Fibroblast of skin of right quadriceps (primary cell): ENCODE data around the gene NIN.
A peak's percentile ranks its signal among the peaks of the same experiment; 100 is the strongest.

Experiments
- DNase-seq: peaks from one replicate; pipeline ENCODE4 v3.0.0-alpha.2; 2013

NIN gene, protein sequence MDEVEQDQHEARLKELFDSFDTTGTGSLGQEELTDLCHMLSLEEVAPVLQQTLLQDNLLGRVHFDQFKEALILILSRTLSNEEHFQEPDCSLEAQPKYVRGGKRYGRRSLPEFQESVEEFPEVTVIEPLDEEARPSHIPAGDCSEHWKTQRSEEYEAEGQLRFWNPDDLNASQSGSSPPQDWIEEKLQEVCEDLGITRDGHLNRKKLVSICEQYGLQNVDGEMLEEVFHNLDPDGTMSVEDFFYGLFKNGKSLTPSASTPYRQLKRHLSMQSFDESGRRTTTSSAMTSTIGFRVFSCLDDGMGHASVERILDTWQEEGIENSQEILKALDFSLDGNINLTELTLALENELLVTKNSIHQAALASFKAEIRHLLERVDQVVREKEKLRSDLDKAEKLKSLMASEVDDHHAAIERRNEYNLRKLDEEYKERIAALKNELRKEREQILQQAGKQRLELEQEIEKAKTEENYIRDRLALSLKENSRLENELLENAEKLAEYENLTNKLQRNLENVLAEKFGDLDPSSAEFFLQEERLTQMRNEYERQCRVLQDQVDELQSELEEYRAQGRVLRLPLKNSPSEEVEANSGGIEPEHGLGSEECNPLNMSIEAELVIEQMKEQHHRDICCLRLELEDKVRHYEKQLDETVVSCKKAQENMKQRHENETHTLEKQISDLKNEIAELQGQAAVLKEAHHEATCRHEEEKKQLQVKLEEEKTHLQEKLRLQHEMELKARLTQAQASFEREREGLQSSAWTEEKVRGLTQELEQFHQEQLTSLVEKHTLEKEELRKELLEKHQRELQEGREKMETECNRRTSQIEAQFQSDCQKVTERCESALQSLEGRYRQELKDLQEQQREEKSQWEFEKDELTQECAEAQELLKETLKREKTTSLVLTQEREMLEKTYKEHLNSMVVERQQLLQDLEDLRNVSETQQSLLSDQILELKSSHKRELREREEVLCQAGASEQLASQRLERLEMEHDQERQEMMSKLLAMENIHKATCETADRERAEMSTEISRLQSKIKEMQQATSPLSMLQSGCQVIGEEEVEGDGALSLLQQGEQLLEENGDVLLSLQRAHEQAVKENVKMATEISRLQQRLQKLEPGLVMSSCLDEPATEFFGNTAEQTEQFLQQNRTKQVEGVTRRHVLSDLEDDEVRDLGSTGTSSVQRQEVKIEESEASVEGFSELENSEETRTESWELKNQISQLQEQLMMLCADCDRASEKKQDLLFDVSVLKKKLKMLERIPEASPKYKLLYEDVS (N-terminal part only)

DNA sequence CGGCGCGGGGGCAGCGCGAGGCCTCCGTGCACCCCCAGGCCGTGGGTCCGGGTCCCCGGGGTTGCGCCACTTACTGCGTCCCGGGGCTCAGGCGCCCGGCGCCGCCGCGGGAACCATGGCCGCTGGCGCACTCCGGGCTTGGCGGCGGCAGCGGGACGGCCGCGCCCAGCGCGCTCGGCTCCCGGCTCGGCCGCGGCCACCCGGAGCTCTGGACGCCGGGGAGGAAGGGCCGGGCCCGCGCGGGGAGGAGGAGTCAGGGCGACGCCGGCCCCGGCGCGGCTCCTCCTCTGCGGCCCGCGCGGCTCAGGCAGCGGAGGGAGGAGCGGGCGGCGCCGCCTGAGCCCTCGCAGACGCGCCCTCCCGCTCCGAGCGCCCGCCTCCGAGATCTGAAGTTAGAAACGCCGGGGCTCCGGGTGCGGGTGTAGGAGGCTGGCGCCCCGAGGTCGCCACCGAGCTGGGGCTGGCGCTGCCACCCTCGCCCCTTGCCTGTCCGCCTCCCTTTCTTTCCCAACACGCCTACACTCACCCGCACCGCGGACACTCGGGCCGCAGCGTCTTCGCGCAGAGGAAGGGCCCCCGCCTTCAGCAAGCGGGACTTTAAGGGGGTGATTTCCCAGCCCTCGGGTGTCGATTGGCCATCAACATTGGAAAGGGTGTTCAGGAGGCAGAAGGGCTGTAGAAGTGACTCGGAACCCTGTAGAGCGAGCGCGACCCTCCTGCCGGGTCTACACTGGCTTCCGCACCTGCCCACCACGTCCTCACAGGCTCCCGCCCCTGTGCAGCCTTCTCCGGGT lies at the start of gene NIN:
NIN (minus strand) TSS at position 231 of the 794 bp plus-strand sequence. CDS start 9,106 bp downstream, outside the sequence.
- DNase-seq: peak; percentile 83

DNA sequence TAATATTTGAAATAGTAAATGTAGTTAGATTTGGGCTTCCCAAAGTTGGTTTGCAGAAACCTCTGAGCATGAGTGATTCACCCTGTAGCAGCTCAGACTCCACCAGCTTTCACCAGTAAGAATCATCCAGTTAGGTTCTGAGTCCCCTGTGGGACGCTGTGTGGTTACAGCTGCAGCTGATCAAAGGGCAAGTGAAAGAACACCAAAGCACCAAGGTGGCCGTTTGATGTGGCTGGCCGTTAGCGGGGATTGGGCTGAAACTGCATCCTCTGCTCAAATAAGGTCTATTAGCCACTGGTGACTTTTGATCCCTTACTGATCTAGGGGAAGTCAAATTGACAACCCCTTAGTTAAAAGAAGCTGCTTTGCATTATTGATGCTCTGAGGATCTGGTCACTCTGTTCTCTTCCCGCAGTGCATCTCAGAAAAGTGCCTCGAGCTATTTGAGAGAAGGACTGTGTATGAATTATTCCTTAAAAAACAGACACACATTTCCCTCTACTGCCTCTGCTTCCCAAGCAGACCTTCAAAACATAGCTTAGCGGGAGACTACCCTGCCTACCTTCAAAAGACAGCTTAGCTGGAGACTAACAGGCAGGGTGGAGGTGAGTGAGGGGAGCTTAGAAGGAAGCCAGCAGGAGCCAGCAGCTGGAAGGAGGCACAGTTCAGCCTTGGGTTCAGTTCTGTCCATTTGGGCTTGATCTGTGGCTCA lies 44.6 kb upstream of the NIN start:
- DNase-seq: peak; percentile 10

DNA sequence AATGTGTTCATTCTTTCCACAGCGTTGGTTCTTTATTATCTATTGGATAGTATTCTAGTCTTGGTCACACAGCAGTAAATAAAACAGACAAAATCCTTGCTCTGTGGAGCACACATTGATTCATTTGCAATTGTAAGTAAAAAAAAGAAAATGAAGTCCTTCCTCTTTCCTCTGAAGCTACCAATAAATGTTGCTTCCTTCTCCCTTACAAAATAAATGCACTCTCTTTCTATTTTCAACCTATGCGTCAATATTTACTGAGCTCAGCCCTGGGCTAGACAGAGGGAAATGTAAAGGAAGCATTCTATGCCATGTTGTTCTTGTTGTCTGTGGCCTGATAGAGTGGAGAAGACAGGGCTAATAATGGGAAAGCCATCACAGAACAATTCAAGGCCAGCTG lies 43.8 kb upstream of the NIN start:
- no peak for DNase-seq

DNA sequence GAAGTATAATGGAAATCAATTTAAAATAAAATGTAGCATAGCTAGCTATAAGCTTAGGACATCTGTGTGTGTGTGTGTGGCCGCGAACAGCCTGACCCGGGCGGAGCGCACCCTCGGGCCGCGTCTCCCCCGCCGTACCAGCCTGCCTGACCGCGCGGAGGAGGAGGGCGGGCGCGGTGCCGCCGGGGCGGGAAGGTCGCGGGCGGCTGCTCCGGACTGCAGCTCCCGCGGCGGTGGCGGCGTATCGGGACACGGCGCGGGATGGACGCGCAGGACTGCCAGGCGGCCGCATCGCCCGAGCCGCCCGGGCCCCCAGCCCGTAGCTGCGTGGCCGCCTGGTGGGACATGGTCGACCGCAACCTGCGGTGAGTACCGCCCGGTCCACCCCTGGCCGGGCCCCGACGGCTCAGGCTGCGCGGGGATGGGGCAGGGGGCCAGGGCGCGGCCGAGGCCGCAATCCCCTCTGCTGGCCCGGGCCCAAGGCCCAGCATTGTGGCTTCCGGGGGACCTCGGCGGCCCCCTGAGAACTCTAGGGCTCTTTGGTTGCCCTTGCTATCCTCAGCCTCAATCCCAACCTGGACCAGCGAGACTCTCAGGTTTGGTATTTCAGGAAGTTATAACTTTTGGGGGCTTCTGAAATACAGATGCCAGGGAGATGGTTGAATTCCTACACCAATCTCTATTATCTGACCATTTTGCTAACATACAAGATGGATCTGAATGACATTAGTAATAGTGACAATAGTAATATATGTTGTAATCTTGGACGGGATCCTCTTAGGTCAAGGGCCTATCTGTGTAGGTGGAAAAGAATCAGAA lies 41.2 kb upstream of the NIN start, which contains the start of gene ABHD12B:
ABHD12B (plus strand) TSS at position 140 of the 819 bp plus-strand sequence; CDS start at position 262, 122 bp downstream.
- no peak for DNase-seq

DNA sequence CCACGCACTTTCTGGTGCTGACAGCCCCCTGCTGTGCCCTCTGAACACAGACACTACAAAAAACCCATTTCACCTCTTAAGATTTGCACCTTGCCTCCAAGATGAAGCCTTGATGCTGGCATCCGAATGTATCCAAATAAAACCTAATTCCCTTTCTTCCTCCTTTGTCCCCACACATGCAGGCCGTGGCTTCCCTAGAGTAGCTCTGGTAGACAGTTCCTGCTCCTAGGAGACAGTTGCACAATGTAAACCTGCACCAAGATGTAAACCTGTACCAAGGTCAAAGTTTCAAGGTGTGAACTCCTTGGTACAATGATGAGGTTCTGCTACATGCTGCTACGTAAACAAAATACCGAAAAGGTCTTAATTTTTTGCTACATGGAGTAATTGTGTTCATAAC lies 40.3 kb upstream of the NIN start:
- DNase-seq: no peak

DNA sequence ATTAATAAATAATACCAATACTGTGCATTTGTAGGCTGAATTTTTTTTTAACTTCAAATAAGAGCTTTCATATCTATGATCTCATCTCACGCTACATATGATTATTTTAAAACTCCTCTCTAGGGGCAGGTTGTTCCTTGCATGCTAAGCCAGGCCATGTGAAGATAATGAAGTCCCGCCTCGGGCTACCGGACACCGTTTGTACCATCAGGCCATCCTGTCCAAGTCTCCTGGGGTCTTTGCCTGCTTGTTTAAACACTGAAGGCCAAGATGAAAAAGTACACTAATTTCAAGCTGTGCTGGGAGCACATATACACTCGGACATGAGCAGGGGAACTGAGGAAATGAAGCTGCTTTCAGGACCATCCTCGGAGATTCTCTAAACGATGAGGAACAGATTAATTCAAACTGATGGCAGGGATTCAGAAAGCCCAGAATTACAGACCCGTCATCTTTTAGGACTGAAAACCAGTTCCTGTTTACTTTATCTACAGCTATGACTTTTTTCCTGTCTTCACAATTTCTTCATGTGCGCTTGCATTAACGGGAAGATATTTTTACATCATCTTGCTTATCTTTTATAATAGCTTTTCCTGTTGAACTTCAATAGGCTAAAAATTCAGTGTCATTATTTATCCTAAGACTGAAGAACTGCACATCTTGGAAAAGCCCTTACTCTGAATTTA lies 34.6 kb upstream of the NIN start:
- DNase-seq: no peak

DNA sequence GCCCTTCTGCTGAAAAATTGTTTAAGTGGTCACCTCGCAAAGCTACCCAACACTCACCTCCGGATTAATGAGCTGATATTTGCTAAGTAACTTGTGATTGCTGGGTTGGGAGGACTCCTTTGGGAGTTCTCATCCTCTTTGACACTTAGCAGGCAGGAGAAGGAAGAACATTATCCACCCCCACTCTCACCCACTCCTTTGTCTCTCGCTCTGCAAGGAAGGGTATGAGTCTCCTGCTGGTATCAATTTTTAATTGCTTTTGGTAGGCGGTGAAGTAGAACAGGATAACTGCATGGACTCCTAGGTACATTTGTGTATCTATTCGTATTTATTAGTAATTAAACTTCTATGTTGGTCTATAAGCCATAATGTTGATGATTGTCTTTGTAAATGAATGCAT lies 34.0 kb upstream of the NIN start:
- DNase-seq: no peak

DNA sequence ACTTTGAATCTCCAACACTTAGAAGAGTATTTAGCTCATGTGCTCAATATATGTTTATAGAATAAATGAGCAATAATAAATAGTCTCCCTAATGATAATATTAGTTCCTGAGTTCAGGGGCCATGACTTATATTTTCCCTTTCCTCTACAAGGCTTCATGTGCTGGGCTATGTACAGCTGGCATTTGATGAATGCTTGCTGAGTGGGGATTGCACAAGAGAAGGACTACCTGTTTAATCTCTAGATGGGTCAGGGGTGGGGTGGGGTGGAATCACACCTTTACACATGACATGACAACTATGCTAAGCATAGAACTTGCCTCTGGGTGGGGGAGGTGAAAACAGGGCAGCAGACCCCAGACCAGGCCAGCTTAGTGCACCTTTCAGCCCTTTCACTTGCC lies 33.3 kb upstream of the NIN start:
- DNase-seq: no peak

DNA sequence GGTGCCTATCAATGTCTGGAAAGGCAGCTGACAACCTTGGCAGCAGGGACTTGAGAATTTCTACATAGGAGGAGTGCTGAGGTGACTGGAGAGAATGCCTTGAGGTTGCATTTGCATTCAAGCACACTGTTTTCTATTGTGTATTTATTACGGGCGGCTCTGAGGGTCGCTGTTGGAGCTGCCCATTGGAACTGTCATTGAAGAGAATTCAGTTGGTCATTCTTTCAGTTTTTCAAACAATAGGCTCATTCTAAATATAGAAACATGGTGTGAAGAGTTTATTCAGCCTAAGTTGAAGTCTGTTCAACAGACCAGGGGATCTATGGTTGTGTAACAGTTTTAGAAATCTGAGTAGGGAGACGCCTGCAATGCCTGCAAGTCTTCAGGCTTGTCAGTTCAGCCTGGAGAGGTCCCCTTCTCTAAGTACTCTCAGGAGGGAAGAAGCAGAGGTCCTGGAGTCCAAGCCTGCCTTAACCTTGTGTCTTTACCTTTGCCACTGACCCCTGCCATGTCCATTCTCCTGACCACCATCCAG lies 31.1 kb upstream of the NIN start:
- no peak for DNase-seq

DNA sequence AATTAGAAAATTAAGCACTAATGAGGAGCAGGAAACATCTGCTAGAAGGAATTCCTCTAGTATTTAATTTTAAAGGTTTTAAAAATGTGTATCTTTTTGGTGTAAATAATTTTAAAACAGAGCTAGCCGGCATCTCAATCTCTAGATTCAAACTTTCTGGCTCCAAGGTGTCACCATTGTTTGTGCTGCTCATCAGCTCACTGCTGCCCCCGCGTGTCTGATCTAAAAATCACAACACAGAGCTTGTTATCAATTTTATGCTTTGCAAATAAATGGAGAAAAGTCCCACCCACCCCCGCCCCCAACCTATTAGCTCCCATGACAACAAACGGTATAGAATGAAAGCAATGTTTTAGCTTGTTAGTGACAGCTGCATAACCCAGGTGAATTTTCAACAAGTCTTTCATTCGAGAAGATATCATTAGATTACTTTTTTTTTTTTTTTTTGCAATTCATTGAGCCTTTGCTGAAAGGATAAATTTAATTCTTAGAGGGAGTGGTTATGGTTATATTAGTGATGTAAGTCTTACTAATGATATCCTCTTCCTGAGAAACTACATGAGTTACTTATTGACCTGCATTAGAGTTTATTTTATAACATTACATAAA lies 29.6 kb upstream of the NIN start:
- DNase-seq: peak; percentile 80

DNA sequence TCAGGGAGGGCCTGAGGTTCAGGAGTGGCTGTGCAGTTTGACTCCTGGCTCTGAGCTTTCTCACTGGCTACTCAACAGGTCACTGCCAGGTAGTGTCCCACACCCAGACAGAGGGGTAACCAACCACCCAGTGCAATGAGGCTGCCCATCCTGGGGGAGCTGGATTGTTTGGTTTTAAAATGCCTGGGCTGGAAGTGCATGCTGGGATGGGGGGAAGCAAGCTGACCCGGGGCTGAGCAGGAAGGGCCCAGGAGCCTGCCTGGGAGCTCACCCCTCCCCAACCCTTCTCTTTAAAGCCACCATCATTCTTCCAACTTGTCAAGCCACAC lies 28.3 kb upstream of the NIN start:
- no peak for DNase-seq

DNA sequence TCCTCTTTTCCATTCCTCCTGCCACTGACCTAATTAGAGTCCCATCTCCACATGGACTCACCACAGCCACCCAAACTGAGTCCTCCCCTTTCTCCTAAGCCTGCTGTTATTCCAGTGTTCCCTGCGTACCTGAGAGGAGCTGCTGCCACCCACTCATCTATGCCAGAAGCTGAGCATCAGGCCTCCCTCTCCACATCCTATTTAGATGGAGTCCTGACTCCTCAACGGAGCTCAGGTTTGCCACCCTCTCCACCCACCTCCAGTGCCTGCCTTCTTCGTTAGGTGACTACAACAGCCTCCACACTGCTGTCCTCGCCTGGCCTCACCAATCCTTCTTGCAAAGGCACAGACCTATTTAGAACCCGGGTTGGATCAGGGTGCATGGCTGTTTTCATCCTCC lies 25.7 kb upstream of the NIN start:
- DNase-seq: no peak

DNA sequence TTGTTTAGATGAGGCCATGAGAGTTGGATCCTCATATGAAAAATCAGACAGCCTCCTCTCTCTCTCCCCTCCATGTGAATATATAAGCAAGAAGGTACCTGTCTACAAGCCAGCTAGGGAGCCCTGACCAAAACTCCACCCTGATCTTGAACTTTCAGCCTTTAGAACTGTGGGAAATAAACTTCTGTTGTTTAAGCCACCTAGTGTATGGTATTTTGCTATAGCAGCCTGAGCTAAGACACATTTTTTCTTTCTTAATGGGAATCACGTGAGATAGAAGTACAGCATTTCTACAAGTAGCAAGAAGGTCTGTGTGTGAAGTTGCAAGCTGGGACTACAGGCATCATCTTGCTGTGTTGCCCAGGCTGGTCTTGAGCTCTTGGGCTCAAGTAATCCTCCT lies 24.6 kb upstream of the NIN start:
- DNase-seq: peak; percentile 35

DNA sequence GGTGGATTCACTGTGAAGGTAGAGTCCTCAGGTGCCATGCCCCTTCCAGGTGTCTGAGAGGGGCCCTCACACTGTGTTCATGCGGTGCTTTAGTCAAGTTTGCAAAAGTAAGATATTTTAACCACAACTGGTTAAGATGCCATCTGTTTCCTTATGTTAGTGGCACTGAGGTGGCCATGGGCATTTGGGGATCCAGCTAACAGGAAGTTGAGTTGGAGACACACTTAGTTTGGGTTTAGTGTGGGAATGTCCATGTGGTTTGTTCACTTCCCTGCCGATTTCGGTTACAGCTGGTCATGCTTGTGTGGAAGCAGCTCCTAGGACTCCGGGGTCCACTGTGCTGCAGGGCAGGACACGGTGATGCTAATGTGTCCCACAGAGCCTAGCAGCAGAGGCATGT lies 23.6 kb upstream of the NIN start:
- no peak for DNase-seq

DNA sequence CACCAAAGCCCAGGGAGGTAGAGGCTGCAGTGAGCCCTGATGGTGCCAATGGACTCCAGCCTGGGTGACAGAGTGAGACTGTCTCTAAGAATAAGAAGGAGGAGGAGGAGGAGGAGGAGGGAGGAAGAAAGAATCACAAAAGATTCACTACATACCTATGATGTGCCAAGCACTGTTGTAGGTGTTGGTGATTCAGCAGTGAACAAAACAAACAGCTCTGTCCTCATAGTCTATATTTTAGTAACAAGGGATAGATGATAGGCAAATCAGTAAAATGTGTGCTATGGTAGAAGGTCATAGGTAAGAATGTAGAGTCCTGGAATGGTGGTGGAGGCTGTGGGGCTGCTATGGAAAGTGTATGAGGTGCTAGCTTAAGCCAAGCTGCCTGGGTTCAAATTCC lies 22.9 kb upstream of the NIN start:
- DNase-seq: no peak

DNA sequence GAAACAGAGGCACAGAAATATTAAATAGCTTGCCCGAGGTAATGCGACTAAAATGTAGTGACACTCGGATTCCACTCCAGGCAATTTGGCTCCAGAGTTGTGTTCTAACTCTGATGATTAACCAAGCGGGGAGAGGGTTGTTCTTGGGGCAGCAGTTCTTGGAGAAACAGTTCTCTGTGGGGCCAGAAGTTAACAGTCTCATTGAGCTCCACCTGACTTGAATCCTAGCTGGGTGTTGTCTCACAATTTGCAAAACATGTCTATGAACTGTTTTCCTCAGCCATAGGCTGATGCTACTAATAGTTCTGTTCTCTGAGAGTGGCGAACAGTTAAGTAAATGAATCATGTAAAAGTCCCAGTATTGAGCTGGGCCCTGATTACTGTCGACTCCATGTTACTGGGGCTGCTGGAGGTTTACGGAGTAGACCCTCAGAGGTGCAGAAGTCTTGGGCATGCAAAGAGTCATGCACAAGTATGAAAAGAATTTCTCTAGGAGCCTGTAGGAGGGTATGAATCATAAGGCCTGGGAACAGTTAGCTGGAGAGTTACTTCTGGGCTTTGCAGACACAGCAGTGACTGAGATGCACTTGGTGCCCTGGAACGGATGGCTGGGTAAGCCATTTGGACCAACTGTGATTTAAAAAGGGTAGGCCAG lies 15.4 kb upstream of the NIN start:
- DNase-seq: peak; percentile 95

DNA sequence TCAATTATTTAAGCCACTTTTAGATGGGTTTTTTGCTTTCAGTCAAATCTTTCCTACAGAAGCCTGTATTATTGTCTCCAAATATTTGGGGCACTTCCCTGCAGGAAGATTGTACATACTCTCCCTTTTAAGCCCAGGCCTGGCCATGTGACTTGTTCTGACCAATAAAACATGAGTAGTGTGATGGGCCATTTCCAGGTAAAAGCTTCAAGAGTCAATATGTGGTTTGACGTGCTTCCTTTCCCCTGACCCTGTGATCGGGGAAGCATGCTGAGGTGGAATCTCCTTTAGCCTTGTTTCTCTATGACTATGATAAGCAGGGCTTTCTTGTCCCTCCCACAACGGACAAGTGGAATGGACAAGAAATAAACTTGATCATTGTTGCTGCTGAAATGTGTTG lies 14.2 kb upstream of the NIN start:
- no peak for DNase-seq

DNA sequence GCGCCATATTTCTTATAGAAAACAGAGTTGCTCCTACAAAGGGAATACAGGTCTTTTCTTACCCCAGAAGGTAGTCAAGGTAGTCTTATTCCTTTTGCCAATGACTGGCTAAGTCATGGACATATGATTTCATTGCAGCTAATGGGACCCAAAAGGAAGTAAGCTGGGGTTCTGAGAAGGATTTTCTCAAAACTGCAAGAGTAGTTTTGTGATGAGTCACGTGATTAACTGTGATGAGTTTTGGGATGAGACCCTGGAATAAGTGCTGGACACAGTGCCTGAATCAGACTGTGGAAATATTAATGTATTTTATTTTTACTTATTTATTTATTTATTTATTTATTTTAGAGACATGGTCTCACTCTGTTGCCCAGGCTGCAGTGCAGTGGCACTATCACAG lies 13.4 kb upstream of the NIN start:
- DNase-seq: peak; percentile 57

DNA sequence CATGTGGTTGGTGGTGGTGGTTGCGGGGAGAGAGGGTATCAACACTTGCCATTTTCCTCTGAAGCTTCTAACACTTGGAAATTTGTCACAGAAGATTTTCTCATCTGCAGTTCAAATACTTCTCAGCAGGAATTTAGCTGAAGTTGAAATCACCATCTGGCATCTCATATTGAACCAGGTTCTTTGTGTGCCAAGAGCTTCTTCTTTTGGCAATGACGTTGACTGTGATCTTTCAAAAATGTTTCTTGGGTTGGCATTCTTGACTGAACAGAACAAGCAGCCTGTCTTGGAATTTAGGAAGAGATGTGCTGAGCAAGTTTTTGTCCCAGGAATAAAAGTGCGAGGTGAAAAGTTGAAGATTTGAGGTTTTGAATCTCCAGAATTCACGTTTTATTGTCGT lies 8.7 kb upstream of the NIN start:
- DNase-seq: no peak
